Spinal cord (tissue), 10 donors: ENCODE results near the gene MBTPS1. TPM values are rescaled to one million over a fixed set of nuclear protein-coding genes. Genes with fewer than 3 reads are reported as not detected.

Source experiments
- DNase-seq, 6 donors: peaks; one replicate each; pipeline versions ENCODE4 v3.0.0 to v3.0.0-alpha.2; 2013 to 2015; ENCODE audit warnings: low spot score in 6 of 6, low read depth in 4 of 6
- H3K27ac ChIP-seq: one replicate; pipeline ENCODE4 v1.5.1; 2013; ENCODE audit warnings: low read depth, low read length, control low read depth
- H3K27me3 ChIP-seq: one replicate; pipeline ENCODE4 v1.6.1; 2013; ENCODE audit warnings: low read length; ENCODE audit not compliant: control insufficient read depth, insufficient read depth
- H3K36me3 ChIP-seq: one replicate; pipeline ENCODE4 v1.6.1; 2013; ENCODE audit warnings: low read length; ENCODE audit not compliant: control insufficient read depth, insufficient read depth
- H3K4me1 ChIP-seq: one replicate; pipeline ENCODE4 v1.6.1; 2013; ENCODE audit warnings: low read length; ENCODE audit not compliant: control insufficient read depth, insufficient read depth
- H3K4me3 ChIP-seq: one replicate; pipeline ENCODE4 v1.5.1; 2013; ENCODE audit warnings: low read depth, low read length, control low read depth
- H3K9me3 ChIP-seq: one replicate; pipeline ENCODE4 v1.6.1; 2013; ENCODE audit warnings: low read length; ENCODE audit not compliant: control insufficient read depth, insufficient read depth
- WGBS: methylation state at CpG from one replicate; pipeline ENCODE4 v1.1.5; 2013; ENCODE audit warnings: missing lambda C conversion rate; ENCODE audit not compliant: insufficient coverage; 5-methylcytosine and 5-hydroxymethylcytosine counted together
- polyA plus RNA-seq, 2 donors: library from polyadenylated mRNA; unstranded; fragments of 120-200 nt; gene quantifications; one replicate each; pipeline ENCODE4 v1.2.1, GENCODE V29; 2013; ENCODE audit not compliant: insufficient read length in 2 of 2
- total RNA-seq, 2 donors: library from RNA; depleted of rRNA in 1 of 2; stranded (reverse); fragments of 120-200 nt in 1 of 2; fragments of >200 nt in 1 of 2; gene quantifications; one replicate each; pipeline versions ENCODE4 v1.2.3 to v1.2.4, GENCODE V29; 2013 to 2014
- donor health status: healthy.

MBTPS1 gene
- total and polyA plus RNA-seq, 4 donors: 66.2 to 84.3 (median 74.9) TPM

DNA sequence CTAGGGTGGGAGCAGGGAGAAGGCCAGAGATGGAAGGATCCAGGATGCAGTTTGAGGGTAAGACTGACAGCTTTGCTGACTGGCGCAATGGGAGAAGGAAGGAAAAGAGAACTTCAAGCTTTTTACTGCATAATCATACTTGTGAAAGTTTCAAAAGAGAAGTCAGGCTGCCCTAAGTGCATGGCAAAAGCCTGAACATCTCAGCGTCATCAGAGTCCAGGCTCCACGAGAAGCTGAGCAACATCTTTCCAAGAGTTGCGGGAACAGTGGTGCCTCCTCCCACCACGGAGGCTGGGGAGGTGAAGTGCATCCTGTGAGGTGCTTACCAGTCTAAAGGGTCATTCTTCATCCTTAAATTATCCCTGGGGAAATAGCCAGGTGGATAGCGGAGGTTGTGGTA lies 47.2 kb downstream of the MBTPS1 start:
- Histone ChIP-seq H3K27ac (no peak overlapping the region), H3K4me1 (peaks cover 6% of the 10 kb centered on the region), H3K36me3 (peaks cover 51% of the 10 kb centered on the region), H3K27me3 (no peaks in the 10 kb centered on the region), H3K4me3 (no peak overlapping the region), H3K9me3 (no peaks in the 10 kb centered on the region)
- WGBS: 100% methylated on average over 3 of the region's 6 CpGs
- no peak for DNase-seq

GRCh38 chr16:84068783-84069462 lies 47.8 kb downstream of the MBTPS1 start:
- no peak overlapping the region for H3K4me3 ChIP-seq
- H3K4me1 ChIP-seq: peaks cover 6% of the 10 kb centered on the region
- H3K27me3 ChIP-seq: no peaks in the 10 kb centered on the region
- 83% methylated on average over 13 of the region's 13 CpGs for WGBS
- no peak overlapping the region for H3K27ac ChIP-seq
- peaks cover 46% of the 10 kb centered on the region for H3K36me3 ChIP-seq
- no peak for DNase-seq
- H3K9me3 ChIP-seq: no peaks in the 10 kb centered on the region

DNA sequence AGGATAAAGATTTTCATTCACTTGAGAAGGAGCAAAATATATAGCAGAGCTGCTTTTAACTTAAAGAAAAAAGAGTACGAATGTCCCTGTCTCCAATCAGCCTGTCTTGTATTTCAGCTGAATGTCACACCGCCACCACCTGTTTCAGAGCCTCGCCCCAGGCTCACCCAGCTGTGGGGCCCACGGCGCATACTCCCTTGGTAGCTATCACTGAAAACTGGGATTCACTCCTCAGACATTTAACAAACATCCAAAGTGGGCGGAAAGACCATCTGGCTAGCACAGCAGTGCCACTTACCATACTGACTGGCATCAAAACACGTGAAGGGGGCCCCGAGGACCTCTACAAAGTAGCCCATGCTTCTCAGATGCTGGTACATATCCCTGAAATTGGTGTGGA lies 48.7 kb downstream of the MBTPS1 start:
- Histone ChIP-seq H3K27ac (no peak overlapping the region), H3K36me3 (peaks cover 40% of the 10 kb centered on the region), H3K4me3 (no peak overlapping the region), H3K4me1 (peaks cover 6% of the 10 kb centered on the region), H3K27me3 (no peaks in the 10 kb centered on the region), H3K9me3 (no peaks in the 10 kb centered on the region)
- DNase-seq: no peak
- WGBS: 97% methylated on average over 7 of the region's 8 CpGs

DNA sequence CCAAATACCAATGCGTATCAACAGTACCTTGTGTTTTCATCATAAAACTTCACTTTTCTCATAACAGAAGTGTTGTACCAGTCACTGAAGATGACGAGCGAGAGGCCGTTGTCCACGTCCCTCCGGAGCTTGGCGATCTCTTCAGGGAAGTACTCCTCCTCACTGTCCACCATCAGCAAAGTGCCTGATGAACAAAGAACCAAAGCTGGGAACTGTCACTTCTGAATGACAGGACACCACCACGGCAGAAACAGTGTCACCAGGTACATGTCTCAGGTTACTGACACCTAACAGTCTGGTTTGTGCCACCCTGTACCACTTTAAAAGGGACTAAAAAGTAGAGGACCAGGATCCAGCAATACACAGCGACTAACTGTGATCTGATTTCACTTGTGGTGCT lies 49.1 kb downstream of the MBTPS1 start:
- Histone ChIP-seq H3K4me3 (no peak overlapping the region), H3K4me1 (peaks cover 10% of the 10 kb centered on the region), H3K27me3 (no peaks in the 10 kb centered on the region), H3K36me3 (peaks cover 42% of the 10 kb centered on the region), H3K9me3 (no peaks in the 10 kb centered on the region), H3K27ac (no peak overlapping the region)
- no peak for DNase-seq
- WGBS: 94% methylated on average over 9 of the region's 9 CpGs

DNA sequence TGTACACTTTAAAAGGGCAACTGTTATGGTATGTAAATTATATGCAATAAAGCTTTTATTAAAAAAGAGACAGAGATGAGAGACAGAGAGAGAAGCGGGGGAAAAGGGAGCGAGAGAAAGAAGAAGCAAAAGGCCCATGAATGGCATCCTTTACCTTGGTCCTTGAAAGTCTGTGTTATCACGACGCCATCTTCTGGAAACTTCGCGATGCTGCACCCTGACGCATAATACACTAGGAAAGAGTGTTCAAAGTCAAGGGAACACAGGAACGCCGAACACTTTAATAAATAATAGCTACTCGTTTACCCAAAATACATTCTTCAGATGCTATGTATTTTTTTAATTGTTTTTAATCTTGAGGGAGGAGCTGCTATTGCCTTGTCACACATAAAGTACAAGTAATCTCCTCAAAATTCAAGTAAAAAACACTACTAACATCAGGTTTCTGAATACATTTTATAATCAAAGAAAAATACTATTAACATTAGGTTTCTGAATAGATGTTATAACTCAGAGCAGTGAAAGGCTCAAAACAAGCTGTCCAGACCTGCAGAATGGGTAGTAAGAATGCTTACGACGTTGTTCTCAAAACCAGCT lies 51.1 kb downstream of the MBTPS1 start:
- Histone ChIP-seq H3K9me3 (no peaks in the 10 kb centered on the region), H3K36me3 (peaks cover 57% of the 10 kb centered on the region), H3K4me3 (no peak overlapping the region), H3K27me3 (no peaks in the 10 kb centered on the region), H3K4me1 (peaks cover 14% of the 10 kb centered on the region), H3K27ac (no peak overlapping the region)
- peak in 4 of 6 donors; percentile 60 to 94 (median 78) for DNase-seq
- WGBS: 8% methylated on average over 7 of the region's 12 CpGs

GRCh38 chr16:84063980-84064379 lies 52.8 kb downstream of the MBTPS1 start:
- H3K36me3 ChIP-seq: peaks cover 61% of the 10 kb centered on the region

DNA sequence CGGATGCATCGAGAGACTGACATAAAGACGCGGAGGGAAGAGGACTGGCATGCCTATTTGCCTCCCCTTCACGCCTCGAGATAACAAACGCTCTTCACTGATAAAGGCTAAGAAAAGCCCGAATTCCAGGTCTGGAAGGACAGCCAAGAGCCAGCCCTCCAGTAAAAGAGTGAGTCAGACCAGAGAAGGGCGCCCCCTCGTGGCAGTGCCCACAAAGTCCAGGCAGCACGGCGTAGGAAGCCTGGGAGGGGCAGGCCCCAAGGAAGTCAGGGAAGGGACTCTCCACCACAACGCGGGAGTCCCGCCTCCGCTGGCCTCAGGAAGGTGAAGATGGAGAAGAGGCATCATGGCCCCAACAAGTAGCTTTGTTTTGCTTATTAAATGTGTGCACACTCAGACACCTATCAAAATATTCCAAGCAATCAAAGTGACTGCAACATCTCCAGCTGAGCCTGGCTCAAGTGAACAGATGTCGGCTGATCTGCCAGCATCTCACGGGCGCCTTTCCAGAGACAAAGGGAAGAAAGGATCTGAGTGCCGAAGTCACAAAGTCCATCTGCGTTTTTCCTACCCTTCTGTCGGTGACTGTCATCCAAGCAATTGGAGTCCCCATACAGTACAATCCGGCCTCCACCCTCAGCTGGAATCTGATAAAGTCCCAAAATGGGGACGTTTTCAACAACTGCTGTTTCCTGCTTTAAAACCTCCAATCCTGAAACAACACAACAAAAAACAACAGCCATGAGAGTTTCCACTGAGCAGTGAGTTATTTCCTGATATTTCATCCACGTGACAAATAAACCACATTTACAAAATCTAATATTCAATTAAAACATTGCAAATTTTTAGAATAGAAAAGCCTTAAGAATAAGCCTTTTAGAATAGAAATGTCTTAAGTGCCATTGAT lies 53.8 kb downstream of the MBTPS1 start:
- 31% methylated on average over 20 of the region's 25 CpGs for WGBS
- no peaks in the 10 kb centered on the region for H3K27me3 ChIP-seq
- H3K27ac ChIP-seq: no peak overlapping the region
- peak in 4 of 6 donors; percentile 49 to 89 (median 72) for DNase-seq
- H3K4me1 ChIP-seq: peaks cover 8% of the 10 kb centered on the region
- peaks cover 59% of the 10 kb centered on the region for H3K36me3 ChIP-seq
- no peak overlapping the region for H3K4me3 ChIP-seq
- H3K9me3 ChIP-seq: no peaks in the 10 kb centered on the region

More at GRCh38 chr16:84063980-84064379, 52.8 kb downstream of the MBTPS1 start:
- Histone ChIP-seq H3K4me3 (no peak overlapping the region), H3K4me1 (peaks cover 14% of the 10 kb centered on the region), H3K9me3 (no peaks in the 10 kb centered on the region), H3K27ac (no peak overlapping the region), H3K27me3 (no peaks in the 10 kb centered on the region)
- DNase-seq: no peak
- WGBS: 95% methylated on average over 3 of the region's 4 CpGs

GRCh38 chr16:84061236-84061819 lies 55.4 kb downstream of the MBTPS1 start:
- Histone ChIP-seq H3K4me3 (no peak overlapping the region), H3K36me3 (peaks cover 60% of the 10 kb centered on the region), H3K27ac (no peak overlapping the region), H3K27me3 (no peaks in the 10 kb centered on the region), H3K9me3 (no peaks in the 10 kb centered on the region), H3K4me1 (peaks cover 12% of the 10 kb centered on the region)
- DNase-seq: no peak
- 72% methylated on average over 6 of the region's 7 CpGs for WGBS
